ENCODE data around the gene TEX22. TPM values are rescaled to one million over a fixed set of nuclear protein-coding genes. Genes with fewer than 3 reads are reported as not detected.

The TEX22 gene
- polyA plus RNA-seq, 6 donors from 2014 or later, result 0.21 to 0.77 (median 0.65) TPM; not detected in 3

GRCh38 chr14:105426416-105427130 lies 28.2 kb downstream of the TEX22 start:
- H3K36me3 Mint-ChIP-seq, result no peaks in the 10 kb centered on the region
- no peak for DNase-seq
- no peak overlapping the region for H3K27ac Mint-ChIP-seq
- H3K9me3 Mint-ChIP-seq, result peaks cover 0 to 3% (median 0%) of the 10 kb centered on the region in 7 donors
- peaks cover 24 to 41% (median 38%) of the 10 kb centered on the region in 3 donors for H3K4me1 Mint-ChIP-seq
- no peak for ATAC-seq (ENCODE audit: low read depth in 2 of 2)
- no peaks in the 10 kb centered on the region for H3K27me3 Mint-ChIP-seq
- peak overlapping the region in 1 of 8 donors; percentile 49 for H3K4me3 Mint-ChIP-seq

DNA sequence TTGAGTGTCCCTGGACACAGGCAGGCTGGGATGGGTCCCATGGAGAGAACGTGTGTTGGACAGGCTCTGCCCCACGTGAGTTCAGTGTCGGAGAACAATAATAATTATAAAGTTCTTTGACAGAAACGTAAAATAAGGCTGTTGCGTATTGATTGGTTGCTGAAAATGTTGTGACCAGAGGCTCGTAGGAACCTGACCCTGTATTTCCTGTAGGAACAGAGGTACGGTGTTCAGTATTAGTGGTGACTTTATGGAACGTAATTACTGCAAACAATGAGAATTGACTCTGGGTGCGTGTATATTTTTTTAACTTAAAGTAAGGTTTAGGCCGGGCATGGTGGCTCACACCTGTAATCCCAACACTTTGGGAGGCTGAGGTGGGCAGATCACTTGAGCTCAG lies 29.1 kb downstream of the TEX22 start:
- peak overlapping the region in 1 of 8 donors; percentile 49 for H3K4me3 Mint-ChIP-seq
- no peaks in the 10 kb centered on the region for H3K27me3 Mint-ChIP-seq
- peaks cover 0 to 3% (median 0%) of the 10 kb centered on the region in 7 donors for H3K9me3 Mint-ChIP-seq
- H3K36me3 Mint-ChIP-seq, result no peaks in the 10 kb centered on the region
- peaks cover 16 to 33% (median 30%) of the 10 kb centered on the region in 3 donors for H3K4me1 Mint-ChIP-seq
- no peak overlapping the region for H3K27ac Mint-ChIP-seq
- DNase-seq (no peak), ATAC-seq (ENCODE audit: low read depth in 2 of 2) (no peak)

- H3K9me3 Mint-ChIP-seq, result peaks cover 0 to 3% (median 0%) of the 10 kb centered on the region in 7 donors
- H3K4me3 Mint-ChIP-seq, result peak overlapping the region in 1 of 8 donors; percentile 1
- H3K36me3 Mint-ChIP-seq, result no peaks in the 10 kb centered on the region
- H3K27me3 Mint-ChIP-seq, result no peaks in the 10 kb centered on the region
- DNase-seq (no peak), ATAC-seq (ENCODE audit: low read depth in 2 of 2) (no peak)
- H3K27ac Mint-ChIP-seq, result no peak overlapping the region
- H3K4me1 Mint-ChIP-seq, result peaks cover 13 to 29% (median 24%) of the 10 kb centered on the region in 3 donors
Measured at GRCh38 chr14:105427936-105428485, 29.7 kb downstream of the TEX22 start.

GRCh38 chr14:105430042-105430441 lies 31.7 kb downstream of the TEX22 start:
- ATAC-seq (ENCODE audit: low read depth in 2 of 2), result no peak
- Mint-ChIP-seq H3K4me3 (no peak overlapping the region), H3K9me3 (peaks cover 0 to 3% (median 0%) of the 10 kb centered on the region in 7 donors), H3K27me3 (no peaks in the 10 kb centered on the region), H3K4me1 (peaks cover 14 to 33% (median 25%) of the 10 kb centered on the region in 3 donors), H3K36me3 (no peaks in the 10 kb centered on the region), H3K27ac (peak overlapping the region in 2 of 6 donors; percentile 15 to 82)
- no peak for DNase-seq

DNA sequence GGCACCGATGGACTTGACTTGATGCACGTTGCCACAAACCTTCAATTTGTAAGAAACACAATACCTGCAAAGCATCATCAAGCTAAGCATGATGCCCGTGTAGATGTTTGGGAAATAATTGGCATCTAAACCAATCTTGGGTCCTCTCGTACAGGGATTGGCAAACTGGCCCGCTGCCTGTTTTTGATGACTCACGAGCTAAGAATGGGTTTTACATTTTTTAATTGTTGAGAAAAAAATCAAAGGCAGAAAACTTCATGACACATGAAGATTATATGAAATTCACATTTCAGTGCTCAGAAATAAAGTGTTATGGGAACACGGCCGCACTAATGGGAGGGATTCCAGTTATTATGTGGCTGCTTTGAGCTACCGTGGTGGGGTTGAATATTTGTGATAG lies 32.2 kb downstream of the TEX22 start:
- H3K27me3 Mint-ChIP-seq, result no peaks in the 10 kb centered on the region
- H3K9me3 Mint-ChIP-seq, result peaks cover 0 to 3% (median 0%) of the 10 kb centered on the region in 7 donors
- H3K27ac Mint-ChIP-seq, result no peak overlapping the region
- no peak overlapping the region for H3K4me3 Mint-ChIP-seq
- DNase-seq (no peak), ATAC-seq (ENCODE audit: low read depth in 2 of 2) (no peak)
- H3K36me3 Mint-ChIP-seq, result no peaks in the 10 kb centered on the region
- peaks cover 16 to 35% (median 27%) of the 10 kb centered on the region in 3 donors for H3K4me1 Mint-ChIP-seq

- Mint-ChIP-seq H3K27me3 (no peaks in the 10 kb centered on the region), H3K36me3 (no peaks in the 10 kb centered on the region), H3K4me3 (no peak overlapping the region), H3K4me1 (peaks cover 22 to 35% (median 34%) of the 10 kb centered on the region in 3 donors), H3K9me3 (peaks cover 0 to 3% (median 0%) of the 10 kb centered on the region in 7 donors), H3K27ac (peak overlapping the region in 1 of 6 donors; percentile 76)
- DNase-seq (no peak), ATAC-seq (ENCODE audit: low read depth in 2 of 2) (no peak)
Measured at GRCh38 chr14:105431256-105431655, 32.9 kb downstream of the TEX22 start.

GRCh38 chr14:105432657-105433056 lies 34.3 kb downstream of the TEX22 start:
- peaks cover 0 to 3% (median 0%) of the 10 kb centered on the region in 7 donors for H3K9me3 Mint-ChIP-seq
- H3K4me3 Mint-ChIP-seq, result no peak overlapping the region
- DNase-seq (no peak), ATAC-seq (ENCODE audit: low read depth in 2 of 2) (no peak)
- H3K36me3 Mint-ChIP-seq, result no peaks in the 10 kb centered on the region
- no peaks in the 10 kb centered on the region for H3K27me3 Mint-ChIP-seq
- no peak overlapping the region for H3K27ac Mint-ChIP-seq
- H3K4me1 Mint-ChIP-seq, result peaks cover 19 to 36% (median 27%) of the 10 kb centered on the region in 3 donors

DNA sequence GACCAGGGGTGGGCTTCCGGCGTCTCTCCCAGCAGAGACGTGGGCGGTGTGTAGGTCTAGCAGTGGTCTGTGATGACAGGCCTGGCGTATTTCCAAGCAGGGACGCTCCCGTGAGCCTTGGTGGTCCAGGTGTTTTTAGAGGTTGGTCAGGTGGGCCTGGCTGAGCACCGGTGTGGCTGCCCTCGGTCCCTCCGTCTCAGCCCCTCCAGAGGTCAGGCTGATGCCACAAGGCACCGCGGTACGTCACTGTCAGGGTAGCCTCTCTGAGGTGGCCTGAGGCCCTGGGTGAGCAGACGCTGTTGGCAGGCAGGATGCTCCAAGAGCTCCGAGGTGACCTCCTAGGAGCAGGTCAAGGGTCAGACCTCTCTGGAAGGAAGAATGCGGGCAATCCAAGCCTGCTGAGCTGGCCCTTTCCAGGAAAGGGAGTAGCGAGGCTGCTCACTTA lies 34.8 kb downstream of the TEX22 start:
- no peak overlapping the region for H3K27ac Mint-ChIP-seq
- no peak for ATAC-seq (ENCODE audit: low read depth in 2 of 2)
- H3K4me1 Mint-ChIP-seq, result peaks cover 16 to 33% (median 25%) of the 10 kb centered on the region in 3 donors
- H3K4me3 Mint-ChIP-seq, result no peak overlapping the region
- H3K9me3 Mint-ChIP-seq, result peaks cover 0 to 3% (median 0%) of the 10 kb centered on the region in 7 donors
- no peak for DNase-seq
- no peaks in the 10 kb centered on the region for H3K36me3 Mint-ChIP-seq
- H3K27me3 Mint-ChIP-seq, result no peaks in the 10 kb centered on the region

- peaks cover 0 to 3% (median 0%) of the 10 kb centered on the region in 7 donors for H3K9me3 Mint-ChIP-seq
- H3K27me3 Mint-ChIP-seq, result no peaks in the 10 kb centered on the region
- no peak overlapping the region for H3K27ac Mint-ChIP-seq
- no peak for ATAC-seq (ENCODE audit: low read depth in 2 of 2)
- no peak for DNase-seq
- H3K4me3 Mint-ChIP-seq, result peak overlapping the region in 1 of 8 donors; percentile 60
- no peaks in the 10 kb centered on the region for H3K36me3 Mint-ChIP-seq
- H3K4me1 Mint-ChIP-seq, result peaks cover 13 to 20% (median 20%) of the 10 kb centered on the region in 3 donors
Measured at GRCh38 chr14:105436402-105436801, 38.1 kb downstream of the TEX22 start.

- no peaks in the 10 kb centered on the region for H3K27me3 Mint-ChIP-seq
- ATAC-seq (ENCODE audit: low read depth in 2 of 2), result peak; percentile 18 to 64
- no peak for DNase-seq
- no peak overlapping the region for H3K4me3 Mint-ChIP-seq
- peaks cover 17 to 22% (median 20%) of the 10 kb centered on the region in 3 donors for H3K4me1 Mint-ChIP-seq
- H3K9me3 Mint-ChIP-seq, result no peaks in the 10 kb centered on the region
- peaks cover 3 to 7% of the 10 kb centered on the region in 2 donors for H3K36me3 Mint-ChIP-seq
- peak overlapping the region in 1 of 6 donors; percentile 19 for H3K27ac Mint-ChIP-seq
Measured at GRCh38 chr14:105436891-105437722, 38.8 kb downstream of the TEX22 start.

- peaks cover 3 to 8% of the 10 kb centered on the region in 2 donors for H3K36me3 Mint-ChIP-seq
- DNase-seq, result no peak
- no peaks in the 10 kb centered on the region for H3K9me3 Mint-ChIP-seq
- H3K27me3 Mint-ChIP-seq, result no peaks in the 10 kb centered on the region
- H3K4me1 Mint-ChIP-seq, result peaks cover 17 to 22% (median 20%) of the 10 kb centered on the region in 3 donors
- H3K4me3 Mint-ChIP-seq, result no peak overlapping the region
- no peak overlapping the region for H3K27ac Mint-ChIP-seq
- no peak for ATAC-seq (ENCODE audit: low read depth in 2 of 2)
Measured at GRCh38 chr14:105437723-105438500, 39.6 kb downstream of the TEX22 start.

DNA sequence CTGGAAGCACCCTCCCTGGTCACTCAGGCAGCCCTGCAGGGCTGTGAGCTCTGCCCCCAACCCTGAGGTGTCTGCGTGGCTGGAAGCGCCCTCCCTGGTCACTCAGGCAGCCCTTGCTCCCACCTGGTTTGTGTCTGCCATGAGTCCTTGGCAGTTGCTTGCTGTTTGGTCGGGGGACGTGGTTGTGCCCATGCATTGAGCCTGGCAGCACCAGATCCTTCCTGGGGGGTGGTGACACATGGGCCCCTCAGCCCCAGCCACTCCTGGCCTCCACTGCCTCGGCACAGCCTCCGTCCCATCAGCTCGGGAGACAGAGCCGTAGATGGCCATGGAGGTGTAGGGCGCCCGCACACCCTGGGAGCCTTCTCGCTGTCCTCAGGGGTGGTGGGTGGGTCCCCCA lies 40.8 kb downstream of the TEX22 start:
- Mint-ChIP-seq H3K27me3 (no peaks in the 10 kb centered on the region), H3K9me3 (no peaks in the 10 kb centered on the region), H3K4me1 (peaks cover 17 to 22% (median 20%) of the 10 kb centered on the region in 3 donors), H3K4me3 (no peak overlapping the region), H3K36me3 (peaks cover 3 to 8% of the 10 kb centered on the region in 2 donors), H3K27ac (no peak overlapping the region)
- DNase-seq, result no peak
- ATAC-seq (ENCODE audit: low read depth in 2 of 2), result no peak
